ENCODE measurements around the gene PLEKHN1.

Gene PLEKHN1

DNA sequence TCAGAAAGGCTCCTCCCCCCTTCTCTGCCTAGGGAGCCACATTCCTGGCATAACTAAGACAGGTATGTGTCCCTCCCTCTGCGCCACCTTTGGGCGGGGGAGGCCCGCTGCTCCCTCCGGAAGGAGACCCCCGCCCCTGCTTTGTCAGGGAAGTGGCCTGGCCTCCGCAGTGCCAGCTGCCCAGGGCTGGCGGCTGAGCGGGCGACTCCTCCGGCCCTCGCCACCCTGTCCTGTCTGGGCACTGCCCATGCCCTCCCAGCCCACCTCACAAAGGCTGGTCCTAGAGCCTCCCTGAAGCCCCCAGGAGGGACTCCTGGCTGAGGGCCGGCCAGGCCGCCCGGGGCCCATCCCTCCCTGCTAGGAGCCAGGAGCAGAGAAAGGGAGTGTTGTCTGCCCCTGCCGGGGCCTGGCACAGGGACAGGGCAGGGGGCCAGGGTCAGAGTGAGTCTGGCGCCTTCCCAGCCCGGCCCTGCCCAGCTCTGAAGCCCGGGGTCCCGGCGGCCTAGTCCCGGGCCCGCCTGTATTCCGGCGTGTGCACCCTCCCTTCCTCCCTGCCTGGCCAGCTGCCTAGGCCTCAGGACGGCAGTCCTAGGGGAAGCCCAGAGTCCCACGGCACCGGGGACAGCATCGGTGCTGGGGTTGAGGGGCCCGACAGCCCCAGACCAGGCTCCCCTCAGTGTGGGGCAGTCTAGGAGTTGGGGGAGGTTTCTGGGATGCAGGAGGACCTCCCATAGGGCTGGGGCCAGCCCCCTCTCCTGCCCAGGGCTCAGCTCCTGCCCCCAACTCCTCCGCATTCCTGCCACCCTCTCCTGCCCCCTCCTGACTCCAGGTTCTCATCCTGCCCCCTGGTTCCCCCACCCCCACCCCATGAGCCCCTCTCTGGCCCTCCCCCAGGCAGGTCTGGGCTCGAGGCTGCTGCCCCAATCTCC, 58.8 kb downstream of the PLEKHN1 start:
- DNase-seq (ENCODE audit: low spot score) = no peak
